Sigmoid colon (tissue), 7 donors: ENCODE measurements around the gene FAU. TPM values are rescaled to one million over a fixed set of nuclear protein-coding genes. Genes with fewer than 3 reads are reported as not detected.

ENCODE experiments used
- DNase-seq: peaks from one replicate; pipeline ENCODE4 v3.0.0-alpha.2; 2019
- H3K27ac ChIP-seq, 4 donors: fragments of 200-600 bp; sonication (generic); one replicate each; pipeline ENCODE4 v1.5.1; 2016 to 2019; ENCODE audit warnings: mild to moderate bottlenecking in 1 of 4
- H3K27me3 ChIP-seq, 3 donors: fragments of 200-600 bp; sonication (generic); one replicate each; pipeline ENCODE4 v1.5.1; 2019; ENCODE audit warnings: mild to moderate bottlenecking in 1 of 3
- H3K36me3 ChIP-seq, 4 donors: fragments of 200-600 bp; sonication (generic); one replicate each; pipeline ENCODE4 v1.5.1; 2016 to 2019
- H3K4me1 ChIP-seq, 4 donors: fragments of 200-600 bp; sonication (generic); one replicate each; pipeline ENCODE4 v1.5.1; 2017 to 2019
- H3K4me3 ChIP-seq, 4 donors: fragments of 200-600 bp; sonication (generic); one replicate each; pipeline ENCODE4 v1.5.1; 2017 to 2019; ENCODE audit warnings: mild to moderate bottlenecking in 2 of 4, moderate library complexity in 1 of 4
- H3K9me3 ChIP-seq, 4 donors: fragments of 200-600 bp in 3 of 4; sonication (generic) in 3 of 4; one replicate each; pipeline versions ENCODE4 v1.5.1 to v1.6.1; 2013 to 2019
- EP300 ChIP-seq, 4 donors: sonication (generic); formaldehyde crosslinking; IDR thresholded peaks; one replicate each; pipeline ENCODE4 v1.6.1; 2017; ENCODE audit warnings: antibody characterized with exemption in 4 of 4
- POLR2A ChIP-seq, 2 donors: fragments of 450-650 bp; IDR thresholded peaks; one replicate each; pipeline ENCODE4 v1.6.1; 2016; ENCODE audit warnings: antibody characterized with exemption in 2 of 2, mild to moderate bottlenecking in 2 of 2, moderate library complexity in 2 of 2
- POLR2AphosphoS5 ChIP-seq, 4 donors: sonication (generic); formaldehyde crosslinking; IDR thresholded peaks; one replicate each; pipeline ENCODE4 v1.6.1; 2017; ENCODE audit warnings: antibody characterized with exemption in 4 of 4
- WGBS, 2 donors: extraction: QIAGEN DNeasy Blood & Tissue Kit; methylation state at CpG; one replicate each; pipeline ENCODE4 v1.1.7; 2013; 5-methylcytosine and 5-hydroxymethylcytosine counted together
- intact Hi-C: fragments of 100-400 bp; cut with DNase I; formaldehyde crosslinking; loops from one replicate; pipeline ENCODE4 v1.15.1; 2023
- polyA plus RNA-seq, 3 donors: library from polyadenylated mRNA; stranded (reverse); fragments of 200-250 nt; gene quantifications; one replicate each; pipeline ENCODE4 v1.2.3, GENCODE V29; 2013
- total RNA-seq, 4 donors: library from RNA; depleted of rRNA; stranded (reverse); fragments of >200 nt; gene quantifications; one replicate each; pipeline ENCODE4 v1.1.0, GENCODE V29; 2016
- TF ChIP-seq, protein P1 (sequence below), 4 experiments: fragments of 450-650 bp in 3 of 4; fragments of 200-600 bp in 1 of 4; IDR thresholded peaks; one replicate each; pipeline ENCODE4 v1.5.1; 2016 to 2019; ENCODE audit warnings: antibody characterized with exemption in 4 of 4, mild to moderate bottlenecking in 3 of 4, moderate library complexity in 2 of 4
- donor health status: healthy with polysubstance abuse.
- donor health status: Bipolar disorder and iron deficiency.
- donor health status: healthy.

Gene FAU
- total and polyA plus RNA-seq, 7 donors: 811 to 1,561 (median 1,235) TPM

DNA sequence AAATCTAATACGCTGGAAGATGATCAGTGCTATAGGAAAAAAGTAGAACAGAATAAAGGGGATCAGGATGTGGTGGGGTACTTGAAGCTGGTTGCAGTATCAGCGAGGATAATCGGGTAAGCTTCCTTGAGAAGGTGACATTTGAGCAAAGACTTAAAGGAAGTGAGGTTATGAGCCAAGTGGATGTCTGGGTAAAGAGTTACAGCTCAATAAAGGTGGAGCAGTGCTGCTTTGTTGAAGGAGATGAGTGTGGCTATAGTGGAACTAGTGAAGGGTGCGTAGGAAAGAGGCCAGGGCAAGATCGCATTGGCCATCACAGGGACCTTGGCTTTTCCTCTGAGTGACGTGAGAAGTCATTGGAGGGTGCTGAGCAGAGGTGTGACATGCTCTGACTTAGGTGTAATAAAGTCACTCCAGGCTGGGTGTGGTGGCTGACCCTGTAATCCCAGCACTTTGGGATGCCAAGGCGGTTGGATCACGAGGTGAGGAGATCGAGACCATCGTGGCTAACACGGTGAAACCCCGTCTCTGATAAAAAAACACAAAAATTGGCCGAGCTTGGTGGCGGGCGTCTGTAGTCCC, 14.7 kb upstream of the FAU start:
- H3K4me3 ChIP-seq: no peak overlapping the region
- H3K27ac ChIP-seq: no peak overlapping the region
- peaks cover 0 to 31% (median 25%) of the 10 kb centered on the region in 4 donors for H3K4me1 ChIP-seq
- H3K36me3 ChIP-seq: peaks cover 0 to 14% (median 11%) of the 10 kb centered on the region in 4 donors
- no peaks in the 10 kb centered on the region for H3K9me3 ChIP-seq
- WGBS, 2 donors: 28 to 78% methylated on average over 15 of the region's 15 CpGs
- DNase-seq: no peak
- no peaks in the 10 kb centered on the region for H3K27me3 ChIP-seq
- intact Hi-C loops: no loop called here
- TF ChIP-seq EP300 (IDR thresholded peaks at IDR 0.05): no peak
- TF ChIP-seq, protein P1, sequence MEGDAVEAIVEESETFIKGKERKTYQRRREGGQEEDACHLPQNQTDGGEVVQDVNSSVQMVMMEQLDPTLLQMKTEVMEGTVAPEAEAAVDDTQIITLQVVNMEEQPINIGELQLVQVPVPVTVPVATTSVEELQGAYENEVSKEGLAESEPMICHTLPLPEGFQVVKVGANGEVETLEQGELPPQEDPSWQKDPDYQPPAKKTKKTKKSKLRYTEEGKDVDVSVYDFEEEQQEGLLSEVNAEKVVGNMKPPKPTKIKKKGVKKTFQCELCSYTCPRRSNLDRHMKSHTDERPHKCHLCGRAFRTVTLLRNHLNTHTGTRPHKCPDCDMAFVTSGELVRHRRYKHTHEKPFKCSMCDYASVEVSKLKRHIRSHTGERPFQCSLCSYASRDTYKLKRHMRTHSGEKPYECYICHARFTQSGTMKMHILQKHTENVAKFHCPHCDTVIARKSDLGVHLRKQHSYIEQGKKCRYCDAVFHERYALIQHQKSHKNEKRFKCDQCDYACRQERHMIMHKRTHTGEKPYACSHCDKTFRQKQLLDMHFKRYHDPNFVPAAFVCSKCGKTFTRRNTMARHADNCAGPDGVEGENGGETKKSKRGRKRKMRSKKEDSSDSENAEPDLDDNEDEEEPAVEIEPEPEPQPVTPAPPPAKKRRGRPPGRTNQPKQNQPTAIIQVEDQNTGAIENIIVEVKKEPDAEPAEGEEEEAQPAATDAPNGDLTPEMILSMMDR (IDR thresholded peaks at IDR 0.05): no peak
- TF ChIP-seq POLR2A (IDR thresholded peaks at IDR 0.05): no peak
- TF ChIP-seq POLR2AphosphoS5 (IDR thresholded peaks at IDR 0.05): no peak

DNA sequence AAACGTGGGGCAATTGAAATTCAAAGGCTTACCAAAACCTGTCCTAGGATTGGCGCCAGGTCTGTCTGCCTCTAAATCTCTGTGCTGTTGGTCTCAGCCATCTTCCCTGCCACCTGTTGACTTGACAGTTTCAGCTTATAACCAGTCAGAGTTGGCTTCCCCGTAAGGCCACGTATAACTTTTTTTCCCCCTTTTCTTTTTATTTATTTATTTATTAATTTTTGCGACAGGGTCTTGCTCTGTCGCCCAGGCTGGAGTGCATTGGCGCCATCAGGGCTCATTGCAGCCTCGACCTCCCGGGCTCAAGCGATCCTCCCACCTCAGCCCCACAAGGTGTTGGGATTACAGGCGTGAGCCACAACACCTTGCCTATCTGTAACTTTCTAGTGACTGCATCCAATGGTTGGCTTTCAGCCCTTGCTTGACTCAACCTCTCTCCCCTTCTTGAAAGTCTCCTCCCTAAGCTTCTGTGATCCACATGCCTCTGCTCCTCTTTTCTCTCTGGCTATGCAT, 13.8 kb upstream of the FAU start:
- peaks cover 0 to 31% (median 25%) of the 10 kb centered on the region in 4 donors for H3K4me1 ChIP-seq
- no peak for DNase-seq
- TF ChIP-seq POLR2A (IDR thresholded peaks at IDR 0.05) (no peak), EP300 (IDR thresholded peaks at IDR 0.05) (no peak), POLR2AphosphoS5 (IDR thresholded peaks at IDR 0.05) (no peak)
- TF ChIP-seq, protein P1 (IDR thresholded peaks at IDR 0.05): no peak
- WGBS, 2 donors: 48 to 59% methylated on average over 11 of the region's 11 CpGs
- intact Hi-C loops: loop anchor here (2.0 kb wide), 1 partner anchor 45 kb away; the partner anchor contains the start of gene CAPN1
- H3K4me3 ChIP-seq: peak overlapping the region; percentile 83 to 93 (median 90)
- H3K9me3 ChIP-seq: no peaks in the 10 kb centered on the region
- H3K36me3 ChIP-seq: peaks cover 5 to 24% (median 20%) of the 10 kb centered on the region in 4 donors
- H3K27ac ChIP-seq: peak overlapping the region; percentile 94 to 98 (median 96)
- no peaks in the 10 kb centered on the region for H3K27me3 ChIP-seq

DNA sequence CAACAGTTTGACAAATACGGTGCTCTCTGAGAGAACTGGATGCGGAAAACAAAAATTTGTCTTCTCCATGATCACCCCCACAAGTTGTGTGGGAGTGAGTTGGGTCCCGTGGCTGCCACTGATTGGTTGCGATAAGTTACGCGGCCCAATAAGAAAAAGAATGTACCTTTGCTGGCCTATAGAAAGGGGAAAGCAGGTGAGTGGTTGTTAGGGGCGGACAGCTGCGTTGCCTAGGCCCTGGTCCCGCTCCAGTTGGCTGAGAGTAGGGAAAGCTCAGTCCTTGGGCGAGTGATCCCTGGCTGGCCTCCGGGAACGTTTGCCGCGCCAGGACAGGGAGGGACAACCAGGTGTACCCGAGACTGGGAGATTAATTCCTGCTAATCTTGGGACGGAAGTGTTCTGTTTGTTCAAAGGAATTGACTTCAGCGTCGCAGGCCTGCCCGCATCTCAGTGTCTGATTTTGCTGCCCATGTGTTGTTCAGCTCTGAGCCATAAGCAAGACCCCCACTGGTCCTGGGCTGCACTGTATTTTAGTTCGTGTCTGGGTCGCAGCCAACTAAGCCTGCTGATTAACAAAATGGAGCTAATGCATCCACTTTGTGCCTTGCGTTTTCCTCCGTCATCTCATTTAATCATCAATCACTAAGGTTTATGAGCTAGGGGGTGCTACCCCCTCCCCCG, 13.2 kb upstream of the FAU start:
- DNase-seq: peak; percentile 98
- Histone ChIP-seq H3K9me3 (no peaks in the 10 kb centered on the region), H3K36me3 (peaks cover 11 to 30% (median 26%) of the 10 kb centered on the region in 4 donors), H3K27ac (peak overlapping the region; percentile 94 to 98 (median 96)), H3K4me3 (peak overlapping the region; percentile 83 to 93 (median 90)), H3K27me3 (no peaks in the 10 kb centered on the region), H3K4me1 (peaks cover 0 to 31% (median 25%) of the 10 kb centered on the region in 4 donors)
- TF ChIP-seq POLR2AphosphoS5 (IDR thresholded peaks at IDR 0.05) (peak in 3 of 4 donors; percentile 12 to 78 (median 53)), POLR2A (IDR thresholded peaks at IDR 0.05) (peak in 1 of 2 donors; percentile 45), EP300 (IDR thresholded peaks at IDR 0.05) (no peak)
- TF ChIP-seq, protein P1 (IDR thresholded peaks at IDR 0.05): no peak
- 1 to 2% methylated on average over 24 of the region's 24 CpGs for WGBS, 2 donors
- intact Hi-C loops: loop anchor here (2.0 to 5.0 kb wide), 2 partner anchors 46 to 127 kb away; partner anchors contain the start of genes CAPN1 and POLA2

DNA sequence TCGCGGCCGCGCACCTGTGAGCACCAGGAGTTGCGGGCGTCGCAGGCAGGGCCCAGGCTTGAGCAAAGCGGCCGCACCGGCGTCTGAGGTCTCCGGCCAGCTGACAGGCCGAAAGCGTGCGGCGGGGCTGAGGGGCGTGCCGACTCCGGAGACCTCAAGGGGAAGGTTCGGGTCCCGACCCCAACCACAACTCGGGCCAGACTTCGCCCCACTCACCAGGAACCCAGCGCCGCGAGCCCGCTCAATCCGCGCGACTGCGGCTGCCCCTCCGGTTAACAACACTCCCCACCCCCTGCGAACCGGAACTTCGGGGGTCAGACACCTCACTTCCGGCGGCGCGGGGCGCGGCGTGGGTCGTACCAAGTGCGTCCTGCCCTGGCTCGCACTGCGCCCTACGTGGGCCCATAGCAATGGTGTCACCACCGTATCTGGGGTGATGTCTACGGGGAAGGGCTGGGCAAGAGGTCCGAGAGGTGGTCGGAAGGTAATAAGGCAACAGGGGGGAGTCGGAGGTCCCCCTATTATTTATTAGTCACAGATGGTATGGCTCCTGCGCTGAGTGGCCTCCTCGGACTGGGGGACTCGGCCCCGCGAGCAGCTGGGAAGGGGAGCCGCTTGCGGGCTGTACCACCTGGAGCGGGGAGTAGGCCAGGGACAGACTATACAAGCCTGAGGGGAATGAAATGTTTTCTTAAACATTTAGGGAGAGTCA, 12.5 kb upstream of the FAU start, which contains the start of gene SYVN1:
SYVN1 (minus strand) TSS at position 280 of the 712 bp plus-strand sequence. CDS start 918 bp downstream, outside the sequence.
- H3K4me1 ChIP-seq: peaks cover 0 to 31% (median 25%) of the 10 kb centered on the region in 4 donors
- H3K36me3 ChIP-seq: peaks cover 18 to 37% (median 33%) of the 10 kb centered on the region in 4 donors
- H3K27ac ChIP-seq: peak within 1 kb of the TSS; percentile 94 to 98 (median 96)
- no peaks in the 10 kb centered on the region for H3K27me3 ChIP-seq
- H3K9me3 ChIP-seq: no peaks in the 10 kb centered on the region
- H3K4me3 ChIP-seq: peak within 1 kb of the TSS; percentile 83 to 93 (median 90)
- intact Hi-C loops: loop anchor here (2.0 to 5.0 kb wide), 2 partner anchors 46 to 128 kb away; partner anchors contain the start of genes CAPN1 and POLA2
- peak; percentile 97 to 98 for TF ChIP-seq POLR2A (IDR thresholded peaks at IDR 0.05)
- TF ChIP-seq POLR2AphosphoS5 (IDR thresholded peaks at IDR 0.05): peak; percentile 99
- TF ChIP-seq, protein P1 (IDR thresholded peaks at IDR 0.05): no peak
- TF ChIP-seq EP300 (IDR thresholded peaks at IDR 0.05): peak in 1 of 4 donors; percentile 40
- DNase-seq: peak; percentile 96
- WGBS, 2 donors: 0% methylated on average over 60 of the region's 60 CpGs
